IPS DF 4.7 (cell line): Measurements from ENCODE around the gene BAMBI.

Experiments used
- DNase-seq: peaks from one replicate; pipeline ENCODE4 v3.0.0-alpha.2; 2013; ENCODE audit warnings: low spot score; ENCODE audit errors: extremely low read depth

Gene BAMBI

GRCh38 chr10:28674782-28675181 lies 2.5 kb upstream of the BAMBI start:
- DNase-seq, result no peak

- DNase-seq, result no peak
Observed at GRCh38 chr10:28676326-28676967, 874 bp upstream of the BAMBI start.

GRCh38 chr10:28677888-28678686 lies 766 bp downstream of the BAMBI start:
- DNase-seq, result no peak

DNA sequence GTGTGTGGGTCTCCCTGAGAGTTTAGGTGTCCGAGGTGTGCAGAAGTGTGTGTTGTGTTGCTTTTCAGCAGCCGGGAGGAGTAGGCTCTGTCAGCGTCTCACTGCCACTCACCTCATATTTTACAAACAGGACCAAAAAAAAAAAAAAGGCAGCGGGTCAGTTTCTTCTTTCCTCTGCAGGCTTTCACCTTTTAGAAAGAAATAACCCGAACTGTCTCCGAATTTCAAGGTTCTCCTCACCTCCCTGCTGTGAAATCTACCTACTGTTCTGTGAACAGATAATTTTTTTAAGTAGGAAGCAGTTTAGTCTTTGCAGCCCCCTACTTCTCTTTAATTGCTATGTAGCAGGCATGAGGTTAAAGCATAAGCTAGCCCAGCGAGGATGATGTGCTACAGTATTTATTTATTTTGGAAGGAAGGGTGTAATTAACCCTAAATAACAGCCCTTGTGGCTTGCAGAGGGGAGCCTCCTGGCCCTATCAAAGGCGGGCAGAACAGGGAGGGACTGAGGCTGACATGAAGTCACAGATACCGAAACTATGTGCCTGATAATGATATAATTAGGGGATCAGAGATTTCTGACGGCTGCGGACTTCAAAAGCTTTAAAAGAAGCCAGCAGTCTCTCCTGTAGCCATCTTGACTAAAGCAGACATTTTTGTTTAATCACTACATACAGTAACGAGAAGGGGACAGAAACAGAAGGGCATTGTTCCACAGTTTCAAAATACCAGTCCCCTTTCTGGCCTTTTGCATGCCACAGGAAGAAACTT lies 1.6 kb downstream of the BAMBI start:
- no peak for DNase-seq

DNA sequence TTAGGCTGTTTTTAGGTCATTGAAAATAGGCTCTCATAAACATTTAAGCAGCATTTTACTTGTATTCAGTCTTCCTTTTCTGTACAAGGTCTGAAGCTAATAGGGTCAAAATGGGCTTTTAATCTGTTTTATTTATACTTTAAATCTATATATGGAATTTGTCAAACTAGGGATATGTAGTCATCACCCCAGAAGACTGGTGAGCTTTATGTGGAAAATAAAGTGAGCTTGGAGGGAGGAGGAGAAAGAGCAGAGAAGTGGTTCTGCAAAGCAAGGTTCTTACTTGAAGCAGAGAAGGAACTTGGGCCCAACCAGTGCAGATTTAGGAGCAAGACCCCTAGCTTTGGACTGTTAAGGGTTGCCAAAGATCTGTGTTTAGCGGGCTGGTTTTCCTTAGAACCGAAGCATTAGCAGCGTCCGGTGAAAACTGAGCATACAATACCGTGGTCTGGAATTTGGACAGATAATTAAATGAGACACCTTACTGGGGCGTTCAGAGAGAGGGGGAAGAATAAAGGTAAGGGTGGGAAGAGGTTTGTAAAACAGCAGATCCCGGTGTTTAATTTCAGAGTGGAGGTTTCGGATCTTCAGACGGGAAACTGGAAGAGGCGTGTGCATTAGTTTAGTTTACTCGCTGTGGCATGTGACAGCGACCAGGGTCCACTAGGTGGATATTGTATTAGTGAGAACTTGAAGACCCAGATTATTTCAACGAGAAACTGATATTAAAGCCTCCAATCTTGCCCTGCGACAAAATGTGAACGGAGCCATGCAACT lies 2.4 kb downstream of the BAMBI start:
- DNase-seq, result no peak

DNA sequence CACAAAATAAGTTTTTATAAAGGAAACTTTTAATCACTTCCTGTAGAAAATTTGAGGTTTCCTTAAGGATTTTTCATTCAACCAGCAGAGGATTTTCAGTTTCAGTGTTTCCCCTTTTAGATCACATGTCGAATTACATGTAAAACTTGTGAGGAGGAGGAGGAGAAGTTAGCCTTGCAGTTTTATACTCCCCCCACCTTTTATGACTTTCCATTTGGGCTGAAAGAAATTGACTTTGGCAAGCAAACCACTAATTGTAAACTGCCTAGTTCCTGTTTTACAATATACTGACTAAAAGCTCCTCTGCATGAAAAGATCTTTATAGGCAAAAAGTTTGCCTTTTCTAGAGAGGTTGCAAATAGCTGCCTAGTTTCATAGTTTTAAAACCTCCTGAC lies 3.0 kb downstream of the BAMBI start:
- no peak for DNase-seq

DNA sequence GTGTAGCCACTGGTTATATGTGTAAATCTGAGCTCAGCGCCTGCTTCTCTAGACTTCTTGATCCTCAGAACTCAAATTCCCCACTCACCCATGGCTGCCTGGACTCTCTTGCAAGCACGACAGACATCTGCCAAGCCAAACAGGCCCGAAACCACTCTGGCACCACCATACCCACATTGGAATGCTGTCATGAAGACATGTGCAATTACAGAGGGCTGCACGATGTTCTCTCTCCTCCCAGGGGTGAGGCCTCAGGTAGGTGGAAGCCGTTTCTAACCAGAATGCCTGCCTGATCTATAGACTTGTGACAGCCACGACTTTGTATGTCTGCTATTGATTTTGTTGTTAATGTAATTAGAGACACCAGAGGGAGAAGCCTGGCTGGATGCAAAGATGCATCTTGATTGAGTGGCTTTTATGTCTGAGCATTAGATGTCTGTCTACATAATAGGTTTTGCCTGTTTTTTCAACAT lies 4.0 kb downstream of the BAMBI start:
- no peak for DNase-seq

DNA sequence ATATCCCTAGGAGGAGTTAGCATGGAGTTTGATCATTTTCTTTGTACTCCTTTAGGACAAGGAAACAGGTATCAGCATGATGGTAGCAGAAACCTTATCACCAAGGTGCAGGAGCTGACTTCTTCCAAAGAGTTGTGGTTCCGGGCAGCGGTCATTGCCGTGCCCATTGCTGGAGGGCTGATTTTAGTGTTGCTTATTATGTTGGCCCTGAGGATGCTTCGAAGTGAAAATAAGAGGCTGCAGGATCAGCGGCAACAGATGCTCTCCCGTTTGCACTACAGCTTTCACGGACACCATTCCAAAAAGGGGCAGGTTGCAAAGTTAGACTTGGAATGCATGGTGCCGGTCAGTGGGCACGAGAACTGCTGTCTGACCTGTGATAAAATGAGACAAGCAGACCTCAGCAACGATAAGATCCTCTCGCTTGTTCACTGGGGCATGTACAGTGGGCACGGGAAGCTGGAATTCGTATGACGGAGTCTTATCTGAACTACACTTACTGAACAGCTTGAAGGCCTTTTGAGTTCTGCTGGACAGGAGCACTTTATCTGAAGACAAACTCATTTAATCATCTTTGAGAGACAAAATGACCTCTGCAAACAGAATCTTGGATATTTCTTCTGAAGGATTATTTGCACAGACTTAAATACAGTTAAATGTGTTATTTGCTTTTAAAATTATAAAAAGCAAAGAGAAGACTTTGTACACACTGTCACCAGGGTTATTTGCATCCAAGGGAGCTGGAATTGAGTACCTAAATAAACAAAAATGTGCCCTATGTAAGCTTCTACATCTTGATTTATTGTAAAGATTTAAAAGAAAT lies 4.8 kb downstream of the BAMBI start:
- DNase-seq, result no peak

- DNase-seq, result no peak
Observed at GRCh38 chr10:28684157-28684985, 7.0 kb downstream of the BAMBI start.

GRCh38 chr10:28684986-28685580 lies 7.8 kb downstream of the BAMBI start:
- DNase-seq, result no peak

DNA sequence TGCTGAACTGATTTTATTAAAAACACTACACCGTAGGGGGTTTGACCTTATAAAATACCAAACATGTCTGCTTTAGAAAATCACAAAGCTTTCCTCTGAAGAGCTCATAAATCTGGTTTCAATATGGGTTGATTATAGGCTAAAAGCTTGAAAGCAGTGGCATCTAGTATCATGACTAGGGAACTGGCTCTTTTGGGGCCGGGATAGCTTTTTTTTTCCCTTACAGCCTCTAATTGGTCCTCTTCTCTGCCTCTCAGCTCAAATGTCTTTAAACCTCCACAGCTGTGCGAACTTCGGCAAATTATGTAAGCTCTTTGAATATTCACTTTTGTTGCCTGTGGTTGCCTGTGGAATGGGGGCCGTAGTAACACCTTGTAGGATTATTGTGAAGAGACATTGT lies 8.4 kb downstream of the BAMBI start:
- DNase-seq, result no peak

GRCh38 chr10:28686835-28687682 lies 9.7 kb downstream of the BAMBI start:
- no peak for DNase-seq

- DNase-seq, result no peak
Observed at GRCh38 chr10:28687683-28688001, 10.3 kb downstream of the BAMBI start.

DNA sequence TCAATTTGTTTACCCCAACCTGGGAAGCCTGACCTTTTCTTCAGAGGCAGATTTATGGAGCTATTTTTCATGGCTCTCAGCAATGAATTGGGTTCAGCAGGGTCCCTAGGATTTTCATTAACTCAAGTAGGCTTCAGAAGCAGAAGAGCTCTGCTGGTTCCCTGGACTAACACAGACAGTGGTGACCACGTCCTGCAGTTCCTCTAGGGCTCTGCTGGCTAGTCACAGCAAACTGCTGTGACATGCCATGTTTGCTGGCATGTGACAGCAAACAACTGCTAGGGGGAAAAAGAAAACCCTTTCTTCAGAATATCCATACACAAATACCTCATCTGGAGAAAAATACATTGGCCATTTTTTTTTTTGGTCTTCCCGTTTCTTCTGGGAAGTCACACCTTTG lies 13.2 kb downstream of the BAMBI start:
- DNase-seq, result no peak

DNA sequence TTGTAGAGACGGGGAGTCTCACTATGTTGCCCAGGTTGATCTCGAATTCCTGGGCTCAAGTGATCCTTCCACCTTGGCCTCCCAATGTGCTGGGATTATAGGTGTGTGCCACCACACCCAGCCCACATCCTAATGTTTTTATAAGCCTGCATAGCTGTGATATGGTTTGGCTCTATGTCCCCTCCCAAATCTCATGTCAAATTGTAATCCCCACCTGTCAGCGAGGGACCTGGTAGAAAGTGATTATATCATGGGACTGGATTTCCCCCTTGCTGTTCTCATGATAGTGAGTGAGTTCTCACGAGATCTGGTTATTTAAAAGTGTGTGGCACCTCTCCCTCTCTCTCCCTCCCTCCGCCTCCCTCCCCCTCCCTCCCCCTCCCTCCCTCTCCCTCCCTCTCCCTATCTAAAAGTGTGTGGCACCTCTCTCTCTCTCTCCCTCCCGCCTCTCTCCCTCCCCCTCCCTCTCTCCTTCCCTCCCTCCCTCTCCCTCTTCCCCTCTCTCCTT lies 13.9 kb downstream of the BAMBI start:
- no peak for DNase-seq

- no peak for DNase-seq
Observed at GRCh38 chr10:28692050-28692449, 14.7 kb downstream of the BAMBI start.

DNA sequence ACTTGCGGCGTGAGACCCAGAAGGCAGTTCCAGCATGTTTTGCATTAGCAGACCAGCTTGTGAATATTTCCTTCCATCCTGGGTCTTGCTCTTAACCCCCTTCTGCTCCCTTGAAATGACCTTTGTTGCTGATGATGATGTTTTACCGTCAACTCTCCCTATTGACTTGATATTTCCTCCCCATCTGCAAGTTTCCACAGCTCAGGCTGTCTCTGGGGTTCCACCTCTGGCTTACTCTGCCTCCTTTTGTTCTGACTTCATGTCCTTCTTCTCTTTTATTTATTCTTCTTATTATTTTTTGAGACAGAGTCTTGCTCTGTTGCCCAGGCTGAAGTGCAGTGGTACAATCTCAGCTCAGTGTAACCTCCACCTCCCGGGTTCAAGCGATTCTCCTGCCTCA lies 17.2 kb downstream of the BAMBI start:
- no peak for DNase-seq

- no peak for DNase-seq
Observed at GRCh38 chr10:28698075-28698474, 20.8 kb downstream of the BAMBI start.
